Fibroblast of upper back skin (primary cell): ENCODE data around the gene C1QTNF1.

Source experiments
- DNase-seq: peaks from one replicate; pipeline ENCODE4 v3.0.0-alpha.2; 2013

The C1QTNF1 gene

DNA sequence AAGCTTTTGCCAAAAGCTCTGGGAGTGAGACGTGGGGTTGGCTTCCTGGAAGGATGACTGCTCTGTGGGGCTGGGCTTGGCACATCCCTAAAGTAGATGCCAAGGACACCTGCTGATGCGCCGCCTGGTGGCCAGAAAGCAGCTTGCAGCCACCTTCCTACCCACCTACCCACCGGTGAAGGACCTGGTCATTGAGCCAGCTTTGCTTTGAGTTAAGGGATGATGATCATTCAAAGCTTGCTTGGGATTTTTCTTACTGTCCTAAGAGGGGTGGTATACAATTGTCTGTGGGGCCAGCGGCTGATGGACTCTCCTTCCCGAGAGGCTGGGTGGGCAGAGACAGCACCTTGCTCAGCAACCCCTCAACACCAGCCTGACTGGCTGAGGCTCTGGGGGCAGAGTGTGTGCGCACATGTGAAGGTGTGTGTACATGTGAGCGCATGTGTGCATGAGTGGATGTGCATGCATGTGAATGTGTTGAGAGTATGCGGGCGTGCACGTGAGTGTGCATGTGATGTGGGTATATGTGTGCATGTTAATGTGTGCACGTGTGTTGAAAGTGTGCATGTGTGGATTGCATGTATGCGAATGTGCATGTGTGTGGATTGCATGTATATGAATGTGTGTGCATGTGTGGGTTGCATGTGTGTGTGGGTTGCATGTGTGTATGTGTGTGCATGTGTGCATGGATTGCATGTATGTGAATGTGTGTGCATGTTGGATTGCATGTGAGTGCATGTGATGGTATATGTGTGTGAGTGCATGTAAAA, 18.6 kb downstream of the C1QTNF1 start:
- DNase-seq, result peak; percentile 54

DNA sequence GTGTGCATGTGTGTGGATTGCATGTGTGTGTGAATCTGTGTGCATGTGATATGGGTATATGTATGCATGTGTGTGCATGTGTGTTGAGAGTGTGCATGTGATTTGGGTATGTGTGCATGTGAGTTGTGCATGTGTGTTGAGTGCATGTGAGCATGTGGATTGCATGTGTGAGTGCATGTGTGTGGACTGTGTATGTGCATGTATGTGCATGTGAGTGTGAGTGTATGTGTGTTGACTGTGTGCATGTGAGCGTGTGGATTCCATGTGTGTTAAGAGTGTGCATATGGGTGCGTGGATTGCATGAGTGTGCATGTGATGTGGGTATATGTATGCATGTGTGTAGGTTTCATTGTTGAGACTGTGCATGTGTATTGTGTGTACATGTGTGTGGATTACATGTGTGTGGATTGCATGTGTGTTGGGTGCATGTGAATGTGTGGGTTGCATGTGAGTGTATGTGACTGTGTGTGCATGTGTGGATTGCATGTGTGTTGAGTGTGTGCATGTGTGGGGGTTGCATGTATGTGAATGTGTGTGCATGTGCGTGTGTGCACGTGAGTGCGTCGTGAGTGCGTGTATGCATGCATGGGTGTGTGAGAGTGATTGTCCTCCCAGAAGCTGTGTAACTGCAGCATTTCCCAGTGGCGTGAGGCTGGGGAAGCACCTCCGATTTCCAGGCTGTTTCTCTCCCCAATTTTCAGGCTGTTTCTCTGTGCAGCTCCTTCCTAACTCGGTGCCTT, 19.4 kb downstream of the C1QTNF1 start:
- no peak for DNase-seq

- DNase-seq, result no peak
Observed at GRCh38 chr17:79043931-79044320, 20.0 kb downstream of the C1QTNF1 start.

DNA sequence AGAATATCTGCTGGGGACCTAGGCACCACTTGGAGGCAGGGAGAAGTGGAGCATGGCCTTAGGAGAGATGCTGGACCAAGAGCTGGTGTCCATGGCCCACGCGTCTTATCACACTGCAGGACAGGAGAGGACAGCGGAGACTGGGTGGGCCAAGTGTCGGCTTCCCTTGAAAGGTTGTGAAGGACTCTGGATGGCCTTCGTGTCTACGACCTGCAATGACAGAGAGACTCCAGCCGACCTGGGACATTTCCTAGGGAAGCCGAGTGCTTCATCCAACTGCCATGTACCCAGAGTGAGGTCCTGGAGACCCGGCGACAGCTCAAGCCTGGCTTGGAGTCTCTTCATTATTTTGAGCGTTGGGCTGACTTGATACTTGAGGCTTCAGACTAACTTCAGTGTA, 20.5 kb downstream of the C1QTNF1 start:
- no peak for DNase-seq

DNA sequence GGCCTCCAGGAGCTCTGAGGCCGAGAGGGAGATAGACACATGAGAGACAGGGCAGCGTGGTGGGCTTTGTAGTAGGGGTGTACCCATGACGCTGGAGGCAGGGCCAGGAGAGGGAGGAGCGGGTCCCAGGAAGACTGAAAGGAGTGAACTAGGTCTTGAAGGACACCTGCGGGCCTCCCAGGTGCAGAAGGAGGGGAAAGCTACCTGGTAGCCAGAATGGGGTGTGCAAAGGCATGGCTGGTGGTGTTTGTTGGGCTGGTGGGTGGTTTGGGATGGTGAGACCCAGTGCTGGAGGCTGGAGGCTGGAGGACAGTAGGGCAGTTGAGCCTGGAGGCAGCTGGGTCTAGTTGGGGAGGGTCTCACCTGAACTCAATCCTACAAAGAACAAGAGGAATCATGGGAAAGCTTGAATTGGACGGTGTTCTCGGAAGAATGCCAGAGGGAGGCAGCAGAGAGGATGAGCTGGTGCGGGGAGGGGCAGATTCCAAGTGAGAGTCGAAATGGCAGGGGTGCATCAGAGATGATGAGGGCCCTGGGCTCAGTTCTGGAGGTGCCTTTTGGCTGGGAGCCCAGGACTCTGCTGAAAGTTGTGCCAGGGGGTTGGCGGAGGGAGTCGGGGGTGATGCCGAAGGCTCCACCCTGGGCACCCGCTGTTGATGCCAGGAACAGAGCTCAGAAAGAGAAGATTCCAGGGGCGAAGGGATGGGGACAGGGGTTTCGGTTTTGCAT, 21.2 kb downstream of the C1QTNF1 start:
- DNase-seq, result no peak

GRCh38 chr17:79045842-79046196, 21.9 kb downstream of the C1QTNF1 start:
- DNase-seq, result peak; percentile 62

DNA sequence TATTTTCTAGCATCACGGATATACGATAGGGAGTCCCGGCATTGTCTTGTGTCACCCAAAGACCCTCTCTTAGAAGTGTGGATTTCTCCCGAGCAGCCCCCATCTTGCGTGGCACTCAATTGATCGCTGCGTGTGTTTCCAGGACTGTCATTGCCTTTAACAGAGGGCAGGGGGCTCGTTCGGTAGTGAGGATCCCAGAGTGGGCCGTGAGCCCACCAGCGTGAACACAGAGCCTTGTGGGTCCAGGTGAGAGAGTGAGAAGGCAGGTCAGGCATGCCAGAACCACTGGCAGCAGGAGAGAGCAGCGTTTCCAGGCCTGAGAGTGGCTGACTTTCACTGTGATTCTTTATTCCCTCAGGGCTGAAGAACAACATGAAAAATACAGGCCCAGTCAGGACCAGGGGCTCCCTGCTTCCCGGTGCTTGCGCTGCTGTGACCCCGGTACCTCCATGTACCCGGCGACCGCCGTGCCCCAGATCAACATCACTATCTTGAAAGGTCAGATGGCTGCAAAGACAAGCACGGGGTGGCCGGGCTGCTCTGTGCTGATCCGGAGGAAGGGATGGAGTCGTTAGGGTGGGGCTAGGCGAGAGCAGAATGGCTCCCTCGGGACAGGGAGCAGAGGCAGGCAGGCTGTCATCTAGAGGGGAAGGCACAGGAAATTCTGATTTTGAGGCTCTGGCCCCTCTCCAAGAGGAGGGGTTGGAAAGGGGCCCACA, 22.4 kb downstream of the C1QTNF1 start:
- no peak for DNase-seq

DNA sequence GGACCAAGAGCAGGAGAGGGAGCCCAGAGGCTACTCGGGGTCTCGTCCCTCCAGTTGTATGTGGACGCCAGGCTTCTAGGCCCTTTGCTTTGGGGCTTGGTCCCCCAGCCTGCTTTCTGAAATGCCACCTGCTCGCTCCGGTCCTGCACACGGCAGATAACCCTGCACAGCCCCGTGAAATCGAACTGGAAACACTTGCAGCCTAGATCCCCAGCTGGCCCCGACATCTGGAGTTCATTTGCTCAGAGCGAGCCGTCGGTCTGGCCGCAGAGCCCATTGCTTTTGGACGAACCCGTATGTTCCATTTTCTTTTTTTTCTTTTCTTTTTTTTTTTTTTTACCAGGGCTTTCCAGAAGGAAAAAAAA, 22.9 kb downstream of the C1QTNF1 start:
- DNase-seq, result peak; percentile 34

DNA sequence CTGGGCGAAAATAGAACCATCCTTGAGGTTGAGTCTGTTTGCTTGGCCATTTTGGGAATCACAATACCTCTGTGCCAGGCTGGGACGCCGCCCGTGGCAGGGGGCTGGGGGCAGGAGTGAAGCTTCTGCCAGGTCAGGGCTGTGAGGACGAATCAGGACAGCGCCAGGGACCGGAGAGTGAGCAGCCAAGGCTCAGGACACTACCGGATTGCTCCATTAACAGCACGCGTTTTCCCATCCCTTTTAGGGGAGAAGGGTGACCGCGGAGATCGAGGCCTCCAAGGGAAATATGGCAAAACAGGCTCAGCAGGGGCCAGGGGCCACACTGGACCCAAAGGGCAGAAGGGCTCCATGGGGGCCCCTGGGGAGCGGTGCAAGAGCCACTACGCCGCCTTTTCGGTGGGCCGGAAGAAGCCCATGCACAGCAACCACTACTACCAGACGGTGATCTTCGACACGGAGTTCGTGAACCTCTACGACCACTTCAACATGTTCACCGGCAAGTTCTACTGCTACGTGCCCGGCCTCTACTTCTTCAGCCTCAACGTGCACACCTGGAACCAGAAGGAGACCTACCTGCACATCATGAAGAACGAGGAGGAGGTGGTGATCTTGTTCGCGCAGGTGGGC, 23.4 kb downstream of the C1QTNF1 start:
- DNase-seq, result no peak

- DNase-seq, result no peak
Observed at GRCh38 chr17:79047923-79048825, 24.2 kb downstream of the C1QTNF1 start.

- DNase-seq, result no peak
Observed at GRCh38 chr17:79048826-79049755, 25.1 kb downstream of the C1QTNF1 start.

- no peak for DNase-seq
Observed at GRCh38 chr17:79049821-79050220, 25.9 kb downstream of the C1QTNF1 start.

DNA sequence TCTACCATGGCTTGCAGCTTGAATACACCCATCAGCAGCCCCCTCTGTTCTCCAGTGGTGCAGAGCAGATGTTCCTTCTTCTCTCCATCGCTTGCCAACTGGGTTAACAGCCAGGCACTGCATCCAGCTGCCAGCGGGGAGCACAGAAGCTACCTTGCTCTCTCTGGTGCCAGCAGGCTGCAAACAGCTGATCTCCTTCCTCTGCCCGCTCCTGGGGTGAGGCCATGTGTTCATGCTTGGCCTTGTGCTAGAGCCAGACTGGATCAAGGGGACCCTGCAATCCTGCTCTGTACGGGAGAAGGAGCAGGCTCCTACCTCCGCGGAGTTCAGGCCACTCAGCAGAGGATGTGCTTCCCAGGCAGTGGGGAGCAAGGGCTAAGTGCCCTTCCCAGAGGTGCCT, 26.6 kb downstream of the C1QTNF1 start:
- no peak for DNase-seq

- DNase-seq, result no peak
Observed at GRCh38 chr17:79051306-79051705, 27.3 kb downstream of the C1QTNF1 start.

DNA sequence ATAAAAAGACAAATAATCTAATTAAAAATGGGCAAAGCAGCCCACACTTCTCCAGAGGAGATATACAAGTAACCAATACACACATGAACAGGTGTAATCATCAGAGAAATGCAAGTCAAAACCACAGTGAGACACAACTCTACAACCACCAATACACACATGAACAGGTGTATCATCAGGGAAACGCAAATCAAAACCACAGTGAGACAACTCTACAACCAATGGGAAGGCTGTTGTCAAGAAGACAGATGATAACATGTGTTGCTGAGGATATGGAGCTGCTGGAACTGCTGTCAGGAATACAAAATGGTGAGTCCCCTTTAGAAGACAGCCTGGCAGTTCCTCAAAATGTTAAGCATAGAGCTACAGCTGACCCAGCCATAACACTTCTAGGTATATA, 28.2 kb downstream of the C1QTNF1 start:
- no peak for DNase-seq

GRCh38 chr17:79053251-79053925, 29.4 kb downstream of the C1QTNF1 start:
- DNase-seq, result peak; percentile 29

DNA sequence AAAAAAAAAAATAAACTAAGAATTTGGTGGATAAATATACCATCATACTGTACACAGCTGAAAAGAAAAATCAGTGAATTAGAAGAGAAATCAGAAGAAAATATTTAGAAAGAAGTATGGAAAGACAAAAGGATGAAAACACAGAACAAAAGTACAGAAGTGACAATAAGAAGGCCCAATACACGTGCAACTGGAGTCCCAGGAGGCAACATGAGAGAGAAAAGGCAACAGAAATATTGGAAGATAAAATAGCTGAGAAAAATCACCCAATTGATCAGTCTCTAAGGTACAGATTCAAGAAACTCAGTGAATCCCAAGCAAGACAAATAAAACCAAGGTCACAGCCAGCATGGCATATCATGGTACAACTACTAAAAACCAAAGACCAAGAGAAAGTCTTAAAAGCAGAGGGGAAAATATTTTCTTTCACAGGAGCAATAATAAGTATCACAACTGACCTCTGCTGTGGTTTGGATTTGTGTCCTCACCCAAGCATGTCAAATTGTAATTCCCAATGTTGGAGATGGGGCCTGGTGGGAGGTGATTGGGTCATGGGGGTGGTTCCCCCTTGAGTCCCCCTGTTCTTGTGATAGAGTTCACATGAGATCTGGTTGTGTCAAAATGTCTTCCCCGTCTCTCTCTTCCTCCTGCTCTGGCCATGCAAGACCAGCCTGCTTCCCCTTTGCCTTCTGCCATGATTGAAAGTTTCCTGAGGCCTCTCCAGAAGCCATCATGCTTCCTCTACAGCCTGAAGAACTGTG, 30.4 kb downstream of the C1QTNF1 start:
- DNase-seq, result no peak

DNA sequence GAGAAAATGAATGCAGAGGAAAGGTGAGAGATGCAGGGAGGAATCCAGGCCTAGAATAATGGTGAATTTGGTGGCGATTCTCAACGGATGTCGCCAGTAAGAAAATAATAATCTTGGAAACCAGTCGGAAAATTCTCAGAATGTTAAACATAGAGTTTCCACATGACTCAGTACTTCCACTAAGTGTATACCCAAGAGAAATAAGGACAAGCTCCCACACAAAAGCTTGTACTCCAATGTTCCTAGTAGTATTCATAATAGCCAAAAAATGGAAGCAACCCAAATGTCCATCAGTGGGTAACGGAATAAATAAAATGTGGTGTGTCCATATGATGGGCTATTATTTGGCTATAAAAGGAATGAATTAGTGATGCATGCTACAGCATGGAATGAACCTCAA, 31.2 kb downstream of the C1QTNF1 start:
- DNase-seq, result no peak

DNA sequence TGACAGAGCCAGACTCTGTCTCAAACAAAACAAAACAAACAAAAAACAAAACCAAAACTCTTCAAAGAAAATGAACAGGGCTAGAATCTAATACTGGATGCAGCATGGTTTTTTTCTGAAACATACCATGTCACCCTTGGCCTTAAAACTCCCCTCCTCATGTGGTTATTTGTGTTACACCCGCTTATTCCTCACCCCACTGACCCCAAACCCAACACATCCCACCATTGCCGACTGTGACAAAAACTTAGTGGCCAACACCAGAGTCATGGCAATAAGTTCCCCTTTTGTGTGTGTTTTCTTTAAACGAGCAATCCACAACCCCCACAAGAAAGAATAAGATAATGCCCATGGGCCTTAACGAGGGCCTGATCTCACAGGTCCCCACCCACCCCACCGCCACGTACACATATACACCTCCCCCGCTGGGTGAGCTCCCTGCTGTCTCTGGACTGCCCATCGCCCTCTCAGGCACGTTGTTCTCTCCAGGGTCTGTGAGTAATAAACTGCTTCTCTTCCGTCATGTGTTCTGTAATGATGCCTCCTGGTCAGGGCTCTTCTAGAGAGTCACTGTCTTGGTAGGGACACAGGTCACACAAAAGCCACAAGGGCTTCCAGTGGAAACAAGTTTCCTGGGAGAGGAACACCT, 33.9 kb downstream of the C1QTNF1 start:
- no peak for DNase-seq
